Hepatocyte (in vitro differentiated cells): Measurements from ENCODE around the gene MOCS1. TPM values are rescaled to one million over a fixed set of nuclear protein-coding genes. Genes with fewer than 3 reads are reported as not detected.

Source experiments
- DNase-seq: peaks from one replicate; pipeline ENCODE4 v3.0.0-alpha.2; 2016; ENCODE audit warnings: low spot score
- H2AFZ ChIP-seq: fragments of 200-600 bp; sonication (generic); 2 replicates; pipeline ENCODE4 v1.6.0; 2016; ENCODE audit warnings: antibody characterized with exemption, mild to moderate bottlenecking
- H3K27ac ChIP-seq: fragments of 200-600 bp; sonication (generic); 2 replicates; pipeline ENCODE4 v1.5.1; 2016; ENCODE audit warnings: mild to moderate bottlenecking
- H3K27me3 ChIP-seq: fragments of 200-600 bp; sonication (generic); 2 replicates; pipeline ENCODE4 v1.6.1; 2016
- H3K36me3 ChIP-seq: fragments of 200-600 bp; sonication (generic); replicated peaks from 2 replicates; pipeline ENCODE4 v1.5.1; 2016; ENCODE audit warnings: low read depth; ENCODE audit not compliant: insufficient read depth
- H3K4me1 ChIP-seq: fragments of 200-600 bp; sonication (generic); 2 replicates; pipeline ENCODE4 v1.5.1; 2016; ENCODE audit warnings: mild to moderate bottlenecking, moderate library complexity; ENCODE audit not compliant: insufficient read depth
- H3K4me2 ChIP-seq: fragments of 200-600 bp; sonication (generic); 2 replicates; pipeline ENCODE4 v1.6.0; 2016
- H3K4me3 ChIP-seq: fragments of 200-600 bp; sonication (generic); 2 replicates; pipeline ENCODE4 v1.5.1; 2016; ENCODE audit warnings: mild to moderate bottlenecking
- H3K79me2 ChIP-seq: fragments of 200-600 bp; sonication (generic); 2 replicates; pipeline ENCODE4 v1.6.0; 2017; ENCODE audit warnings: mild to moderate bottlenecking
- H3K9me2 ChIP-seq: fragments of 200-600 bp; sonication (generic); replicated peaks from 2 replicates; pipeline ENCODE4 v1.6.0; 2017; ENCODE audit warnings: mild to moderate bottlenecking; ENCODE audit not compliant: insufficient read depth
- H3K9me3 ChIP-seq: fragments of 200-600 bp; sonication (generic); 2 replicates; pipeline ENCODE4 v1.5.1; 2016; ENCODE audit warnings: low read depth, mild to moderate bottlenecking
- H4K20me1 ChIP-seq: fragments of 200-600 bp; sonication (generic); 2 replicates; pipeline ENCODE4 v1.6.0; 2016; ENCODE audit warnings: mild to moderate bottlenecking; ENCODE audit not compliant: insufficient read depth, poor library complexity, severe bottlenecking
- CTCF ChIP-seq: fragments of 200-600 bp; sonication (generic); IDR thresholded peaks from 2 replicates; pipeline ENCODE4 v1.5.1; 2016; ENCODE audit warnings: antibody characterized with exemption, mild to moderate bottlenecking; ENCODE audit not compliant: poor library complexity
- EZH2 ChIP-seq: fragments of 200-600 bp; sonication (generic); IDR thresholded peaks from 2 replicates; pipeline ENCODE4 v1.6.1; 2016; ENCODE audit warnings: antibody characterized with exemption, mild to moderate bottlenecking, borderline replicate concordance
- EZH2phosphoT487 ChIP-seq: fragments of 200-600 bp; sonication (generic); IDR thresholded peaks from one replicate; pipeline ENCODE4 v1.6.1; 2018; ENCODE audit warnings: antibody characterized with exemption, mild to moderate bottlenecking, low read depth, moderate library complexity; ENCODE audit not compliant: unreplicated experiment, severe bottlenecking
- WGBS: methylation state at CpG from one replicate; pipeline ENCODE4 v1.1.6; 2016; ENCODE audit warnings: low lambda C conversion rate; ENCODE audit errors: missing lambda C conversion rate; 5-methylcytosine and 5-hydroxymethylcytosine counted together
- polyA plus RNA-seq: library from polyadenylated mRNA; unstranded; fragments of >200 nt; fragmentation: Nextera tagmentation; extraction: Ambion mirVana; gene quantifications from 2 replicates; pipeline ENCODE4 v1.2.1, GENCODE V29; 2016
- total RNA-seq: library from RNA; depleted of rRNA; stranded (reverse); fragments of >200 nt; gene quantifications from 2 replicates; pipeline ENCODE4 v1.2.3, GENCODE V29; 2014

MOCS1 gene
- total and polyA plus RNA-seq, 2 experiments from 2014 or later = 10.7 to 13.4 TPM

DNA sequence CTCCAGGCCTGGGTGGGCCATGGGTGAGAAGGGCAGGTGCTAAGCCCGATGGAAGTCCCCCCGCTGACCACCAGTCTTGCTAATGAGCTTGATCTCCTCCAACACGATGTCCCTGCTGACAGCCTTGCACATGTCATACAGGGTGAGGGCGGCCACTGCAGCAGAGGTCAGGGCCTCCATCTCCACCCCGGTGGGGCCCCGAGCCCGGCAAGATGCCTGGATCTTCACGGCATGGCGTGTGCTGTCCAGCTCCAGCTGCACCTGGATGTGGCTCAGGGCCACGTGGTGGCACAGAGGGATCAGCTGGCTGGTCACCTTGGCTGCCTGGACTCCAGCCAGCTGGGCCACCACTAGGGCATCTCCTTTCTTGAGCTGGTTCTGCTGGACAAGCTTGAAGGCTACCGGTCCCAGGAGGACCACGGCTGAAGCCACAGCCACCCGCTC lies 27.9 kb downstream of the MOCS1 start:
- Histone ChIP-seq H3K4me3 (no peak overlapping the region), H3K27ac (no peak overlapping the region), H2AFZ (no peak overlapping the region), H3K9me3 (no peaks in the 10 kb centered on the region), H3K4me2 (no peak overlapping the region), H3K79me2 (no peaks in the 10 kb centered on the region), H3K36me3 (no peaks in the 10 kb centered on the region), H3K4me1 (no peaks in the 10 kb centered on the region), H3K9me2 (no peaks in the 10 kb centered on the region), H4K20me1 (no peaks in the 10 kb centered on the region), H3K27me3 (no peaks in the 10 kb centered on the region)
- TF ChIP-seq EZH2 = no peak
- TF ChIP-seq EZH2phosphoT487 = no peak
- no peak for TF ChIP-seq CTCF
- DNase-seq = no peak
- WGBS = 96% methylated on average over 13 of the region's 13 CpGs

GRCh38 chr6:39905640-39905975 lies 28.7 kb downstream of the MOCS1 start:
- Histone ChIP-seq H4K20me1 (no peaks in the 10 kb centered on the region), H3K4me2 (no peak overlapping the region), H3K9me3 (no peaks in the 10 kb centered on the region), H3K4me1 (no peaks in the 10 kb centered on the region), H3K27ac (no peak overlapping the region), H3K36me3 (no peaks in the 10 kb centered on the region), H3K27me3 (no peaks in the 10 kb centered on the region), H2AFZ (no peak overlapping the region), H3K4me3 (no peak overlapping the region), H3K9me2 (no peaks in the 10 kb centered on the region), H3K79me2 (no peaks in the 10 kb centered on the region)
- WGBS = 95% methylated on average over 4 of the region's 4 CpGs
- DNase-seq = no peak
- no peak for TF ChIP-seq EZH2
- TF ChIP-seq CTCF = no peak
- TF ChIP-seq EZH2phosphoT487 = no peak

- Histone ChIP-seq H3K4me1 (no peaks in the 10 kb centered on the region), H4K20me1 (no peaks in the 10 kb centered on the region), H3K27me3 (no peaks in the 10 kb centered on the region), H3K4me3 (no peak overlapping the region), H3K4me2 (no peak overlapping the region), H3K9me3 (no peaks in the 10 kb centered on the region), H3K27ac (no peak overlapping the region), H3K79me2 (no peaks in the 10 kb centered on the region), H3K36me3 (no peaks in the 10 kb centered on the region), H2AFZ (no peak overlapping the region), H3K9me2 (no peaks in the 10 kb centered on the region)
- 97% methylated on average over 4 of the region's 4 CpGs for WGBS
- DNase-seq = no peak
- TF ChIP-seq EZH2phosphoT487 (no peak), CTCF (no peak), EZH2 (no peak)
Measured at GRCh38 chr6:39904946-39905639, 29.2 kb downstream of the MOCS1 start.
